ENCODE results near the gene SCP2.

The SCP2 gene

GRCh38 chr1:53085405-53085804, 158.3 kb downstream of the SCP2 start:
- no peak for DNase-seq

- DNase-seq, result no peak
Observed at GRCh38 chr1:53086491-53087070, 159.5 kb downstream of the SCP2 start.

GRCh38 chr1:53087332-53088285, 160.5 kb downstream of the SCP2 start:
- no peak for DNase-seq

DNA sequence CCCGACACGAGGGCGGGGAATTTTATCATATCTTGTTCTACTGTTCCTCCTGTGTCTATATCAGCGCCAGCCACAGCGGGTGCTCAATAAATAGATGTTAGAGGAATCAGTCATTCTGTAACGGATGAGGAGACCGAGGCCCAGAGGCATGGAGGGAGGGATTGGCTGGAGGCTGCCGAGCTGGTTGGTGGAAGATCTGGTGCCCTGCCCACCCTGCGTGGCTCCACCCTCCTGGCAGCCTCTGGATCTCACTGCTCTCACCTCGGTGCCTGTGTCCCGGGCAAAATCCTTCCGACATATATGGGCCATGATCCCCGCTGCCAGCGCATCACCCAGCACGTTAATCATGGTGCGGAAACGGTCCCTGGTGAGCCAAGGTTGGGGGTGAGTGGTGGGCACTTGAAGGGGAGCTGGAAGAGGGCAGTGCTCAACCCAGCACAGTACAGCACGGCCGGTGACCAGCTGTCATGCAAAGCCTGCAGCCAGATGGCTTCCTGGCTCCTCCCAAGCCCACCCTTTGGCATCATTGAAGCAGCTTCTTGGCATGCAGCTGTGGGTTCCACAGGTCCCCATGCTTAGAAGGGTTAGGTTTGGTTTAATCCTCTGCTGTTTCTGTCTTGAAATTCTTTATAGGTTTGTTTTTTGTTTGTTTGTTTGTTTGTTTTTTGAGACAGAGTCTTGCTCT, 161.7 kb downstream of the SCP2 start:
- DNase-seq, result no peak

DNA sequence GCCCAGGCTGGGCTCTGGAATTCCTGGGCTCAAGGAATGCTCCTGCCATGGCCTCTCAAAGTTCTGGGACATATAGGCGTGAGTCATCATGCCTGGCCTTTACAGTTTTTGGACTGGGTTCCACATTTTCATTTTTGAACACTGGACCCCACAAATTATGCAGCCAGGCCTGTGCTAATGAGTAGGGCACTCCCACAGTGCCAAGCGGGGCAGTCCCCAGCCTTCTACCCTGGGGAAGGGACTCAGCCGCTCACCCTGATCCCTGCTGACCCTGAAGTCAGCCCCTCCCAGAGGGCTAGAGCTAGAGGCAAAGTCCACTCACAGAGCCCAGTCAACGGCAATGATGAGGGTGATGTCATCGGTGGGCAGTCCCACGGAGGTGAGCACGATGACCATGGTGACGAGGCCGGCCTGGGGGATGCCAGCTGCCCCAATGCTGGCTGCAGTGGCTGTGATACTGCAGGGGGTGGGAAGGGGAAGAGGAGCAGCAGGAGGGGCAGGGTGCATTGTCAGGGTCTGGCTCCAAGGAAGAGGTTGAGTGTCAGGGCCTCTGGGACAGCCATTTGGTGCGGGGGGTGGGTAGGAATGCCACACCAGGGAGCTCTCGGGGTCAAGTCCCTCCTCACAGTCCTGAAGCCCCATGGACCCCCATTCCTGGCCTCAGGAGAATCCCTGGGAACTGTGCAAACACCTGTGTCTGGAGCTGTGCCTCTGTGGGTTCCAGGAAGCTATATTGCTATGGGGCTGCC, 162.6 kb downstream of the SCP2 start:
- no peak for DNase-seq

DNA sequence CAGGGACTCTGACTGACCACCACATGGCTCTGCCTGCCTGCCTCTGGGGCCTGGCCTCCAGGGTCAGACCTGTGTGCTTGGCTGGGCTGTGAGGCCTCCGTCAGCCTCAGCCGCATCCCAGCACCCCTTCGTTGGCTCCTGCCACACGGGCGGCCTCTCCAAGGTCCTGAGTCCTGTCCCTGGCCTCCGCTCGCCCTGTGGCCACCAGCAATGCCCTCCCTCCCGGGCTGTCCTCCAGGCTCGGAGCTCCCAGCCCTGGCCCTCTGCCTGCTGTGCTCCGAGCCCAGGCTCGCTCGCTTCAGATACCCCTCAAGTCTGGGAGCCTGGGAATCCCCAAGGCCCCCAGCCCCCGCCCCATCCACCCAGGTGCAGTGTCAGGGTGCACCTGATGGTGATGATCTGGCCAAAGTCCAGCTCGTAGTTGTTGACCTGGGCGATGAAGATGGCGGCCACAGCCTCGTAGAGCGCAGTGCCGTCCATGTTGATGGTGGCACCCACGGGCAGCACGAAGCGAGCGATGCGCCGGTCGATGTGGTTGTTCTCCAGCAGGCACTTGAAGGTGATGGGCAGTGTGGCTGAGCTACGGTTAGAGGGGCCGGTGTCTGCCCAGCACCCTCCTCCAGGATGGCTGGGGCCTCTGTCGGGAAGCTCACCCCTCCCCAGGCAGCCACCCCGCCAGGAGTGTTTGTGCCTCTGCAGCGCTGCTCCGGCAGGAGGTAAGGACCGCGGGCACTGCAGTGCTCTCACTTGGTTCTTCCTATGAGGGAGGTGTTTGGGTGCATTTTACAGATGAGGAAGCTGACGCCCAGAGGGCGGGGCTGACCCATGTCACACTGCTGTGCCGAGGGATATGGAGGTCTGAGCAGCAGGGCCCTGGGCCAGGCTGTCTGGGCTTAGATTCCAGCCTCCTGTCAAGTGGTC, 163.4 kb downstream of the SCP2 start:
- no peak for DNase-seq

DNA sequence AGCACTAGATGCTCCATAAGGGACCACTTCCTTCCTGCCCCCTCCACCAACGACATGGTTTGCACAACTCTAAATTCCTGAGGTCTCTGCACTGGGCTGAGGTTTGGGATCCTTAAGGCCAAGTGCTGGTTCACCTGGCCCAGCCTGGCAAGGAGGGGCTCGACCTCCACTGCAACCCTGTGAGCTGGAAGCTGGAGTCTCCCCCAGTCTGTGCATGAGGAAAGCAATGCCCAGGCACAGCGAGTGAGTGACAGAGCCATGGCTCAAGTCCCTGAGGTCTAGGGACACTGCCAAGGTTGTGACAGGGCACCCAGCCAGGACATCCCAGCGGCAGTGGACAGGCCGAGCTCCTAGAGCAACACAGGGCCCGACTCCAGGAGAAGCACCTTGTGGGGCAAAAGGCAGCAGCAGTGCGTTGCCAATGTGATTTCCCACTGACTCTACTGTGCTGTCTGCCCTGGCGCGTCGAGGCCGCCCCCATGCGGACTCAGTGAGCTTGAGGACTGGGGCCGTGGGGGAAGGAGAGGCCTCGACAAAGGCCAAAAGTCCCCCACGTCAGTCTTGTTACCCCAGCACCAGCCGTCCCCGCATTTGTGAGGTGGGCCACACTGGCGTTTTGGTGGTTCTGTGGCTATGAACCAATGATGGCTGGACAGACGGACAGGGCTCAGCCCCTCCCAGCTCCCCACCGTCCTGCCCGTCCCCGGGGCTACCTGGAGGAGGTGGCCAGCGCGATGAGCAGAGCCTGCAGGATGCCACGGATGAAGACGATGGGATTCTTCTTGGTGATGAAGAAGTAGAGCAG, 165.0 kb downstream of the SCP2 start:
- DNase-seq, result no peak

- DNase-seq, result no peak
Observed at GRCh38 chr1:53092659-53093450, 165.8 kb downstream of the SCP2 start.

DNA sequence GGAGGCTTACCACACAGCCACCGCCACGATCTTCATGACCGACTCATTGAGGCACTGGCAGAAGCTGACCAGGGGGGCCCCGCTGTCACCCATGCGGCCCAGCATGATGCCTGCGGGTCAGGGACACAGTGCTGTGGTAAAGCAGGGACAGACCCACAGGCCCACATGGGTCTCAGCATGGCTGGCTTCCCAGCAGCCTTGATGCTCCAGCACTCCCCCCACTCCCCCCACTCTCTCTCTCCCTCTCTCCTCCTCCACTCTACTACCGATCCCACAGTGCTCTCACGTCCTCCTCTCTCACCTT, 166.3 kb downstream of the SCP2 start:
- no peak for DNase-seq

- DNase-seq, result no peak
Observed at GRCh38 chr1:53093778-53094532, 166.9 kb downstream of the SCP2 start.

DNA sequence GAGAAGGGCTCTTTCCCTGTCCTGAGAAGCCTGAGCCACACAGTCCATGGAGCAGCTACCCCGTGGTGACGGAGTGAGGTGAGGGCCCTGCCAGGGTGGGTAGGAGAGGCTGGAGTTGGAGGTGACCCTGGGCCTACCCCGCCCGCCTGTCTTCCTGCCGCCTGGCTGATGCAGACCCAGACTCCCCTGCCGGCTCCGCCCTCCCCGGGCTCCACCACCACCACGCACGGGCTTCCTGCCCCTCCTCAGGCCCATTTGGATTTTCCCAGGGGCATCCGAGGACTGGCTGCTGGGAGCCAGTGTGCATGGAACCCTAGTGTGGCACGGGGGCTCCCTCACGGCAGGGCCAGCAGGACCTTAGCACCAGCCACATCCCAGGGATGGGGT, 167.4 kb downstream of the SCP2 start:
- no peak for DNase-seq
